GM19023 (cell line): ENCODE data around the gene ZDHHC24.
"Not testable (repeated sequence)": the region's sequence is repeated elsewhere in the genome, so short reads cannot be mapped to it uniquely, and the experiment has no call there.

ENCODE experiments used
- ATAC-seq: cut with Tn5 transposase; IDR thresholded peaks from one replicate; pipeline ENCODE4 v1.9.1; 2021; ENCODE audit warnings: mild to moderate bottlenecking, moderate library complexity; ENCODE audit not compliant: unreplicated experiment

Gene ZDHHC24, protein sequence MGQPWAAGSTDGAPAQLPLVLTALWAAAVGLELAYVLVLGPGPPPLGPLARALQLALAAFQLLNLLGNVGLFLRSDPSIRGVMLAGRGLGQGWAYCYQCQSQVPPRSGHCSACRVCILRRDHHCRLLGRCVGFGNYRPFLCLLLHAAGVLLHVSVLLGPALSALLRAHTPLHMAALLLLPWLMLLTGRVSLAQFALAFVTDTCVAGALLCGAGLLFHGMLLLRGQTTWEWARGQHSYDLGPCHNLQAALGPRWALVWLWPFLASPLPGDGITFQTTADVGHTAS

DNA sequence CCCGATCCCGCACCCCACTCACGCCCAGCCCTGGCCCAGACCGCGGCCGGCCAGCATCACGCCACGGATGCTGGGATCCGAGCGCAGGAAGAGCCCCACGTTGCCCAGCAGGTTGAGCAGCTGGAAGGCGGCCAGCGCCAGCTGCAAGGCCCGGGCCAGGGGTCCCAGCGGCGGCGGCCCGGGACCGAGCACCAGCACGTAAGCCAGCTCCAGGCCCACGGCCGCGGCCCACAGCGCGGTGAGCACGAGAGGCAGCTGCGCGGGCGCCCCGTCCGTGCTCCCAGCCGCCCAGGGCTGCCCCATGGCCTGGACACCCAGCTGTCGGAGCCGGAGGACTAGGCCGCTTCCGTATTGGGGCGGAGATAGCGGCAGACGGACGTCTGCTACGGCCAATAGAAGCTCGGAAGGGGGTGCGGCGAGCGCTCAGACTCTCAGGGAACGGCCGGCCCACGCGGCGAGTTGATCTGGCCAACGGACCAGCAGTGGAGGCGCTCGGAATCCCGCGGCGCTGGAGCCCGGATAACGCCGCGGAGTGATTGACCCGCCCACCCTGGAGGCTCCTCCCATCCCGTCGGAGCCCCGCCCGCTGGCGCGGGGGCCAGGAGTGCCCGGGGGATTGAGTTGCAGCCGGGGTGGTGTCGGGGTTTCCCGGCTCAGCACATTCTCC, at the start of gene ZDHHC24:
TSS of gene ZDHHC24 (minus strand) at position 348 of the 667 bp plus-strand sequence. CDS start at position 303, 45 bp downstream.
- ATAC-seq = peak; percentile 83

DNA sequence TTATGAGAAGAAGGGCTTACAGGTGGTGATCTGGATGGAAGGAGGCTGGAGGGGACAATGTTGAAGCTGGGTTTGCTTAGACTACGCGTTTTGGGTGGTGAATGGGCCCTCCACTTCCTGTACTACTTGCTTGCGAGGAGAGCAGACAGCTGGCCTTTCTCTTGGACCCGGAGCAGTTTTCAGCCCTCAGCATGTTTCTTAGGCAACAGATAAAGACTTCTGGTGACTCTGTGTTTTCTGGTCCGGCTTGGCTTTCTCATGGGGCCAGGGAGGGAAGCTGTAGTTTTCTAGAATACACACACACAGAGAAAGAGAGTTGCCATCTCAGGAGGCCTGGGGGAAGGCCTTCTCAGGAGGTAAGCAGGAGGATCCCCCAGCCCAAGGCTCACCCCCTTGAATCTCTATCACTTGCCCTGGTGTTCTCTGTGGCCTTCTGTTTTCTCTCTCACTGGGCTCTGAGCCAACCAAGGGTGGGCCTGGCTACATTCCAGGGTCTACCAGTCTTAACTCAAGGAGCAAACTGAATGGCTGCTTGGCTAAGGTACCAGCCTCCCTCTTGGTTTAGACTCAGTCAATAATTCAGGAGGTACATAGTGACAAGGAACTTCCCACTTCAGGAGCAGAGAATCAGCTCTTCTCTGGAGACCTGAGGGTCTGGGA, 49.5 kb upstream of the ZDHHC24 start:
- no peak for ATAC-seq

DNA sequence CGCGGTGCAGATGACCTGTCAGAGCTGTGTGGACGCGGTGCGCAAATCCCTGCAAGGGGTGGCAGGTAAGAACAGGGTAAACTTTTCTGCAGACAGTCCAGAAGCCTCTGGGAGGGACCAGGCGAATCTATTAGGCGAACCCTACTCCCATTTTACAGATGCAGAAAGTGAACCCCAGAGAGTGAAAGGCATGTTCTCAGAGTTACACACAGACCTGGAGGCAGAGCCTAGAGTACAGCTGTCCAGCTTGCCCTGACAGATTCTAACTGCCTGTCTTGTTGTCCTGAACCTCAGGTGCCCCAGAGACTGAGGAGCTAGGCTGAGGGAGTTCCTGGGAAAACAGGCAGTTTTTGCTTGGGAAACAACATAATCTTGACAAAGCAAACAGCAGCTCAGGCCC, 47.8 kb upstream of the ZDHHC24 start:
- no peak for ATAC-seq

DNA sequence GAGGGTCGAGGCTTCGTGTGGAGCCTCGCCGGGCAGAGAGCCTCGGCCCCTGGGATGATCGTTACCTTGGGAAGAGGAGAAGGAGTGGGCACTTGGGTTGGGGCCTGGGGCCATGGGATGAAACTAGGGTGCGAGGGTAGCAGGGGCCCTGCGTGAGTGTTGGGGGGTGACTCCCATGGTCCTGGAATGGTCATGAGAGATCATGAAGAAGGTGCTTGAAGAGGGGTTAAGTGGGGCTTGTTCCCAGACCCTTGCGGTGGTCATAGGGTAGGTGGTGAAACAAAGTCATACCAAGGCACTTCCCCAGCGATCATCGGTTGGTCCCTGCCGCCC, 47.4 kb upstream of the ZDHHC24 start:
- peak; percentile 37 for ATAC-seq

DNA sequence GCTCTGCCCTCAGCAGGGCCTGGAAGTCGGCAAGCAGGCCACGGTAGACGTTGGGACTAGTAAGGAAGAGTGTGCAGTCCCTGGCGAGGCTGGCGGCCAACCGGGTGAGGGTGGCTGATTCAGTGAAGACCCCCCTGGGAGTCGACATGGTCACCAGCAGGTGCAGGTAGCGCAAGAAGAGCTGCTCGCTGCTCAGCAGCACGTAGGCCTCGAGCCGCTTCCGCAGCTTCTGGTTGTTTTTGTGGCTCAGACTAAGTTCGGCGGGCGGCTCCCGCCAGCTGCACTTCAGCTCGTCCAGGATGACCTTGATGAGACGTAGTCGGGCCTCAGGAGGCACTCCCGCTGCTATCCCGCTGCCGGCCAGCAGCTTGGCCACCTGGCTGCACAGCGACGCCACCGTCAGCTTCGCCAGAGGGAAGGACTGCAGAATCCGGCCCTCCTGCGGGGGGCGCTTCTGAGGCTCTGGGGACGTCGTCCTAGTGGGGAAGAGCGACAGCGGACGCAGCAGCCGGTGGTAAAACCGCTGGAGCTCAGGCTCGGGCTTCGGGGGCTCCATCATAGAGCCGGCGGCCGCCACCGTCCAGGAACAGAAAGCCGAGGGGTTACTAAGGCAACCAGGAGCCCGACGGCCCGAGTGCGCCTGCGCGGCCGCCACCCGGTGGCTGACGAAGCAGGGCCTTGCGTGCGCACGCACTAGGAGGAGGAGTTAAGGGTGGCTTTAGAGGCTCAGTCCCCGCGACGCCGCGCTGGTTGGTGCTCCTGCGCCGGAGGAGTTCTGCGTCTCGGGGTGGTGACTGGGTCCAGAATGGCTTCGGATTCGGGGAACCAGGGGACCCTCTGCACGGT, 46.8 kb upstream of the ZDHHC24 start, which contains the start of the genes CCDC87 and CCS:
TSS of gene CCDC87 (minus strand) at position 607 of the 846 bp plus-strand sequence. CDS start at position 559, 48 bp downstream.
TSS of gene CCS (plus strand) at position 729 of the 846 bp plus-strand sequence. CDS start at position 806, 77 bp downstream.
- ATAC-seq = peak; percentile 95

DNA sequence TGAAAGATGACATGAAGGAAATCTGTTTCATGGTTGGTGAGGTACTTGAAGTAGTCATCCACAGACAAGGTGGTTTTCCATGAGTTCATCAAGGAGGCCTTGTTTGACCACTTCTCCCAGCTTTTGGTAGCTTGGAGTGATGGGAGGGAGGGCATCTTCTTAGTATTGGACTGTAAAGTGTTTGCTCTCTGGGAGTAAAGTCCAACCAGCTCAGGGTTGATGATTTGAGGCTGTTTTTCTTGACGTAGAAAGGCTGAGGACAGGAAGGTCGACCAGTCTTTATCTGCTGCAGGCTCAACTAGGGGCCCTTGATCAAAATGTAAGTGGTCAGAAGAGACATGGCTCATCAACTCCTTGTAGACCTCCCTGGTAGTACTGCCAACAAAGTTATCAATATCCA, 45.3 kb upstream of the ZDHHC24 start:
- ATAC-seq = no peak

DNA sequence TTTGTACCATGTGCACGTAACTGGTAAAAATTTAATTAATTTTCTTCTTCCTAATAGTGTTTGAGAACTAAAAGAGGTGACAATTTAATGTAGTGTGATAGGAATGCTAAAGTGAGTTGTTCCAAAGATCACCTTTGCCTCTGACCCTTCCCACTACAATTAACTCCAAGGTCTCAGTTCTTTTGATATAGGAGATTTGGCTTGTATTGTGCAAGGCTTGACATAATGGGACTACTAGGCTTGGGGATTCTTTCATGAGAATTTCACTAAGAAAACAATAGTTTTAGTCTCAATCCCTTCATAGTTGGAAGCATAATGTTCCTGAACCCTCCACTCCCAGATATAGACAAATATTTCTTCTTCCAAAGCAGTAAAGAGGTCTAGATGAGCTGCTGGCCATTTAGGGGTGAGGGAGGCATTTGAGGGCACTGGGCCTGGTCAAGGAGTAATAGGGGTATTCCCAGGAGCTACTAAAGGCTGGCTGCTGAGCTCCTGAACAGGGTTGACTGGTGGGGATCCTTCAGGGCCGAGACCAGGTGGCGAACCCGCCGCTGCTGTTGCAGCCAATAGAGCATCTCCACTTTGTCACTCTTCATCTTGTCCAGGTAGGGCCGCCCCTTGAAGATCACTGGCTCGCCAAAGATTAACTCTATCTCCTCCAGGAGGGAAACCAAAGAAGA, 44.3 kb upstream of the ZDHHC24 start:
- ATAC-seq = no peak

DNA sequence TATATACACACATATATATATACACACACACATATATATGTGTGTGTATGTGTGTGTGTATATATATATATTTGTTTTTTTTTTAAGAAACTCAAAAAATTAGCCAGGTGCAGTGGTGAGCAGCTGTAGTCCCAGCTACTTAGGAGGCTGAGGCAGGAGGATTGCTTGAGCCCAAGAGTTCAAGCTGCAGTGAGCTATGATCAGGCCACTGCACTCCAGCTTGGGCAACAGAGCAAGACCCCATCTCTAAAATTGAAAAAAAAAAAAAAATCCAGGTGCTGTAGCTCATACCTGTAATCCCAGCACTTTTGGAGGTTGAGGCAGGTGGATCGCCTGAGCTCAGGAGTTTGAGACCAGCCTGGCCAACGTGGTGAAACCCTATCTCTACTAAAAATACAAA, 43.5 kb upstream of the ZDHHC24 start:
- ATAC-seq = not testable (repeated sequence)

DNA sequence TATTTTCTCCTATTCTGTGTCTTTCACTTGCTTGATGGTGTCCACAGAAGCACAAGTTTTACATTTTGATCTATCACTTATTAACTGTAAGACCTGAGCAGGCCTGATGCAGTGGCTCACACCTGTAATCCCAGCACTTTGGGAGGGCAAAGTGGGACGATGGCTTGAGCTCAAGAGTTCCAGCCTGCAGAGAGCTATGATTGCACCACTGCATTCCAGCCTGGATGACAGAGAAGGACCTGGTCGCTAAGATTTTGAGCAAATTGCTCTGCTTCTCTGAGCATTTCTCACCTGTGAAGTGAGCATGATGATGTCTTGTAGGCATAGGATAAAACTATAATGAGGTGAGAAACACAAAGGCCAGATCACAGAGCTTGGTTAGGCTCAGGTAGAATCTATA, 40.3 kb upstream of the ZDHHC24 start:
- no peak for ATAC-seq

DNA sequence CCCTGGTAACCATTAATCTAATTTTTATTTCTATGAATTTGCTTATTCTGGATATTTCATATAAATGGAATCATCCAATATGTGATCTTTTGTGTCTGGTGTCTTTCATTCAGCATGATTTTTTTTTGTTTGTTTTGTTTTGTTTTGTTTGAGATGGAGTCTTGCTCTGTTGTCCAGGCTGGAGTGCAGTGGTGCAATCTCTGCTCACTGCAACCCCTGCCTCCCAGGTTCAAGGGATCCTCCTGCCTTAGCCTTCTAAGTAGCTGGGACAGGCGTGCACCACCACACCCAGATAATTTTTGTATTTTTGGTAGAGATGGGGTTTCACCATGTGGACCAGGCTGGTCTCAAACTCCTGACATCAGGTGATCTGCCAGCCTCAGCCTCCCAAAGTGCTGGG, 39.6 kb upstream of the ZDHHC24 start:
- not testable (repeated sequence) for ATAC-seq

DNA sequence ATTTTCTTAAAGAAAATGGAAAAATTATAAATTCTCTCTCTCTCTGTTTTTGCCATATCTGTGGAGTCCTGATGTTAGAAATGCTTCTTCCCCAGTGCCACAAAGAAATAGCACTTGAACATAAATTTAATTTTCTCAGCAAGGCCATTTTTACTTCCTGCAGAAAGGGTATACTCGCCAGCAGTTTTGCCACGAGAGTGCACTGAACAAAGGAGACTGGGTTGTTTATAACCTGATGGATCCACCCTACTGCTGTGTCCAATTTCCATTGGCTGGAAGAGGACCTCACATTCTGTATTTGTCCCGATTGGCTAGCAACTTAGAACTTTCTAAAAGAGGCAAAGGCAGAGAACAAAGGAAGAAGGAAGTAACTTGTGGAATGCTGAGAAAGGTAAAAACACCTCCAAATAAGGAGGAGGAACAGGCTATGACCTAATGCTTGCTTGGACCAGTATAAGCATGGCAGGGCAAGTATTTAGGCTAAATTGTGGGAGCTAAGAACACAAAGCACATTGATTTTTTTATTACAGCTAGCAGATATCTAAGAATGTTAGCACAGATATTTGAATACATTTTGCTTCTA, 36.8 kb upstream of the ZDHHC24 start:
- ATAC-seq = not testable (repeated sequence)

DNA sequence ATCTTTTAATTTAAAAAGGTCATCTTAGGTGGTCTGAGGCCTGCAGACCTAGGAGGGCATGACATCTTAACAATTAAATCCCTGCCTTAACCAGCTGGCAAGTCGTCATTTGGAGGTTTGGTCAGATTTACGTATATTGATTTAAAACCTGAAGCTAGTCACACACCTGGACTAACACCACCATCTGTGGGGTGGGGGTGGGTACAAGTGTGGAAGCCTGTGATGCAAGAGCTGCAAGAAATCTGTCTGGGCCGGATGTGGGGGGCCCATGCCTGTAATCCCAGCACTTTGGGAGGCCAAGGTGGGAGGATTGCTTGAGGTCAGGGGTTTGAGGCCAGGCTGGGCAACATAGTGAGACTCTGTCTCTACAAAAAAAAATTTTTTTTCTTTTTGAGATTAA, 35.4 kb upstream of the ZDHHC24 start:
- no peak for ATAC-seq

DNA sequence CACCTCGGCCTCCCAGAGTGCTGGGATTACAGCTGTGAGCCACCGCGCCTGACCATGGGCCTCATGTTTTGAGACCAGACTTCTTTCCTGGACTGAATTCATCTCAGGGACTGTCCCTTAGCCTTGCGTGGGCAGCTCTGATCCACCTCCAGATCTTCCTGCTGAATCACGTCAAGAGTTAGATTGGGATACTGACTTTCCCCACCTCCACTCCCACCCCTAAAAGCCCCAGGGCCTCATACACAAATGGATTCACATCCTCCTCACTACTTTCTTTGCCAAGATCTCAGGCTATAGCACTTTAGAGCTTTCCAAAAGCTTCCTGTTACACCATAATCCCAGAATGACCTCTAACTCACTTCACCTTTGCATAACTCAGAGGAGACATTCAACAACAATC, 35.0 kb upstream of the ZDHHC24 start:
- no peak for ATAC-seq

DNA sequence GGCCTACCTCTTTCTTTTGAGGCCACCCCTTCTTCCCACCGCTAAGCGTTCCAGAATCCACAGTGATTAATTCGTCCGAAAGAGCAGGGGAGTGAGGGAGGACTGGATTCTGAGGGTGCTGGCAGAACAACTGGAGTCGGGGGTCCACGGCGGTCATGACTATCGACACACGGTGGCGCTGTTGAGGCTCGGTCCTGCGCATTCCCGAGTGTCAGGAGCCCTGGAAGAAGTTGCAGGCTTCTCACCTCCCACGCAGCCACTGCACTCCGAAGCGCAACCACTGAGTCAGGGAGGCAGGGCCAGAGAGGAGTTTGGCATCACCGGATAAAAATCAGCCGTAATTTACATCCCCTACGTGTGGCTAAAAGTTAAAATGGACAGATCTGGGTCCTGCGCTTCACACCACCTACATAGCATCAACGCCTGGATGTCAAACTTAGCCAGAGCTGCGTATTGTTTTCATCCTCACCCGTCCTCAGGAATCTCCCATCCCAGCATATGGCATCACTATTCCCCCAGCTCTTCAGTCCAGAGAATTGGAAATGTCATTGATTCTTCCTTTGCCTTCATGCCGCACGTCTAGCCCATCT, 33.3 kb upstream of the ZDHHC24 start:
- no peak for ATAC-seq

DNA sequence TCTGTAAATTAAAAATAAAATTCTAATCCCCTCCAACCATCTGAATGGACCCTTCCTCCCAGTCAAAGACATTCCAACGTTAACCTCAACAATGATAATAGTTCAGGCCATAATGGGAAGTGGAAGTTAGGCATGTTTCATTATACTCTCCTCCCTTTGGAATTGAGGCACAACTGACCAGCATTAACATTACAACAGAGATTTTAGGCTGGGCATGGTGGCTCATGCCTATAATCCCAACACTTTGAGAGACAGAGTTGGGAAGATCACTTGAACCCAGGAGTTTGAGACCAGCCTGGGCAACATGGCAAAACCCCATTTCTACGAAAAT, 25.0 kb upstream of the ZDHHC24 start:
- no peak for ATAC-seq

DNA sequence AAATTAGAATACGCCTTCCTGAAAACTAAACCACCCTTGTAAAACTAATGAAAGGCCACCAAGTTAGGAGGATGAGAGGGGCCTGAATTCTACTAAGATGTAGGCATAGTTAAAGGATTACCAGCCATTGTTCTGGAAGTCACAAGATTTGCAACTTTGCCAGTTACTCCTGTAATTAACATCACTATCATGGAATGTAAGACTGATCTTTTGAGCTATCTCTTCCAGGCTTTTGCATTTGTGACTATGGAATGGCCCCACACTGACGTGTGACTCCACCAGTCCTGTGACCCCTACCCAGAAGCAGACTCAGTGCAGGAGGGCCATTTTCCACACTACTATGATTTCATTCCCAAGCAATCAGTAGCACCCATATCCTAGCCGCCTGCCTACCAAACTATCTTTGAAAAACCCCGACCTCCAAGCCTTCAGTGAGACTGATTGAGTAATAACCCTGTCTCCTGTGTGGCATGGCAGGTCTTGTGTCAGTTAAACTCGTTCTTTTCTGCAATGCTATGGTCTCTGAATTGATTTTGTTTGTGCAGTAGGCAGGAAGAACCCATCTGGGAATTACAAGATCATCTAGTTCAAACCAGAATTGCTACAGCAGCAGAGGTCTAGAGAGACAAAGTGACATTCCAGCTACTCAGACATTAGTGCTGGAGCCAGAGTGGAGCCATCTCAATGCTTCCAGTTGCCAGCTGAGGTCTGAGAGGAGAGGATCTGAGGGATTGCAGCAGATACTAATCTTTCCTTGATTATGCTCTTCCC, 24.4 kb upstream of the ZDHHC24 start:
- no peak for ATAC-seq

DNA sequence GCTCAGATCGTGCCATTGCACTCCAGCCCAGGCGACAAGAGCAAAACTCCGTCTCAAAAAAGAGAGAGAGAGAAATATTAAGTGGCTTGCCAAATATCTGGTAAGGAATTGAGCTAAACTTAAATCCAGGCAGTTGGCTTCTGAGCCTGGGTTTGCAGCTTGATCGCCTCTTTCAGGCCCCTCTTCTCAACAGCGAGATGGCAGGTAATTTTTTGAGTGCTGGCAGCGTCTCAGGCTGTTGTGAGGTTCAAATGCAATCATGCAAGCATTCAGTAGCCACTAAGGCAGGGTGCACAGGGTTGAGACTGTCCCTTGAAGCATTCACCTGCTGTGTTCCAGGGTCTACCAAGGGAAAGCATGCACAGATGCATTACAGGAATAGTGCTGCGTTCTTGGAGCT, 23.2 kb upstream of the ZDHHC24 start:
- ATAC-seq = no peak

DNA sequence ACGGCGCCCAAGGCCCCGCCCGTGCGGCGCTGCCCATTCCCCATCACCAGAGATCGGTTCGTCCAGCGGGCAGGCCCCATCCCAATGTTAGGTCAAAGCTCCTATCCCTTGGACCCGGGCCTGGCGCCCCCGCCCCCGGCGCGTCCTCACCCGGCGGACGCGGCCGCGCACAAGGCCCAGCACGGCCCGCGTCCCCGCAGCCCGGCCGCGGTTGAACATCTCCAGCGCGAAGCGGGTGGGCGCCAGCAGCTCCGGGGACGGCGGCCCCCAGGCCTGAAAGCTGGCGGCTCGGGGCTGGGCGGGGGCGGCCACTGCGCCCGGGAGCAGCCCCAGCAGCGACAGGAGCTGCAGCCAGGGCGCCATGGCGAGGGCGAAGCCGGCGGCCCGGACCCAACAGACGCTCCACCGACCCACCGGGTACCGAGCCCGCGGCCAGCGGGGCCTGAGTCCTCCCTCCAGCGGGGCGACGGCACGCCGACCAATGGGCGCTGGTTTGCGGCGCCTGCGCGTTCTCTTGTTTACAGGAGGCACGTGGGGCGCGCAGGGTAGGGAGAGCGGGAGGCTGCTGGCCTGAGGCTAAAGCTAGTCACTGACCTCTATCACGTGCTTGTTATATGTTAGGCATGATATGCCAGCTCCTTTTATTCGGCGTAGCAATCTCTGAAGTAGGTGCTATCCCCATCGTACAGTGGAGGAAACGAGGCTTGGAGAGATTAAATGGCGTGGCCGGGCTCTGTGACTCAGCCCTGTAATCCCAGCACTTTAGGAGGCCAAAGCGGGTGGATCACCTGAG, 22.5 kb upstream of the ZDHHC24 start, which contains the start of gene CTSF:
TSS of gene CTSF (minus strand) at position 483 of the 793 bp plus-strand sequence. CDS start at position 363, 120 bp downstream.
- peak; percentile 67 for ATAC-seq
